ENCODE measurements around the gene KRT31. TPM values are rescaled to one million over a fixed set of nuclear protein-coding genes. Genes with fewer than 3 reads are reported as not detected.

Gene KRT31
- polyA plus RNA-seq, 3 donors: not detected

DNA sequence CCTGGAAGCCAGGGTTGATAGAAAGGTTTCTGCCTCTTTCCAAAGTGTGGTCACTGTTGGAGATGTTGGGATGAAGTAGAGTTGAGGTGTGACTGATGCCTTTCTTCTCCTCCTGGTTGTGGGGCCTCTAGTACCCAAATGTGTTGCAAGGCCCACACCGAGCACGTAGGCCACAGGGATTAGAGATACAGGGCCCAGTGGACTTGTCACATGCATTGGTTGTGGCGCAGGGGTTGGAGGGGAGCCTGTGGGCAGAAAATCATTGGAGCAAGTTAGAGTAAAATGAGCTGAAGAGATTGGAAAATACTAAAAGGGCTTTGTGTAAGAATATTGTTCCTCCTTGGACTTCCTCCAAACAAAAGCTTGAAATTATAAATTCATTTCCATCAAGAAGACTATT is 51.4 kb downstream of the KRT31 start:
- Histone ChIP-seq H2AFZ (ENCODE audit: insufficient read depth, low read depth, low read length, poor library complexity, severe bottlenecking) (no peak overlapping the region), H3K4me3 (replicated peaks in 1 of 3; ENCODE audit: low read depth in 2 of 3, low read length in 3 of 3) (no peak overlapping the region), H3K9ac (ENCODE audit: insufficient read depth, low read length, poor library complexity, severe bottlenecking) (no peak overlapping the region), H3K27ac (ENCODE audit: low read depth in 1 of 2, low read length in 2 of 2) (no peak overlapping the region), H3K36me3 (replicated peaks in 1 of 2; ENCODE audit: control insufficient read depth in 1 of 2, insufficient read depth in 2 of 2, low read length in 2 of 2) (no peaks in the 10 kb centered on the region), H4K20me1 (ENCODE audit: insufficient read depth, low read length) (no peaks in the 10 kb centered on the region), H3K79me2 (ENCODE audit: insufficient read depth, low read length) (no peaks in the 10 kb centered on the region), H3K27me3 (ENCODE audit: control insufficient read depth in 2 of 2, insufficient read depth in 2 of 2, low read length in 2 of 2) (no peaks in the 10 kb centered on the region), H3K4me2 (replicated peaks; ENCODE audit: extremely low read depth, low read length, poor library complexity, severe bottlenecking) (no peak overlapping the region), H3K4me1 (ENCODE audit: control insufficient read depth in 1 of 2, insufficient read depth in 2 of 2, low read length in 2 of 2) (peaks cover 0 to 1% of the 10 kb centered on the region in 2 donors), H3K9me3 (replicated peaks in 1 of 2; ENCODE audit: control insufficient read depth in 1 of 2, insufficient read depth in 1 of 2, low read length in 2 of 2) (peaks cover 15 to 16% of the 10 kb centered on the region in 2 donors)
- DNase-seq: no peak
- intact Hi-C loops (cut with micrococcal nuclease): no loop called here
- no peak overlapping the region for H3K4me3 Mint-ChIP-seq
- H3K36me3 Mint-ChIP-seq: peaks cover 0 to 2% of the 10 kb centered on the region in 2 donors
- H3K4me1 Mint-ChIP-seq: peaks cover under 1% of the 10 kb centered on the region
- peaks cover 2 to 10% (median 4%) of the 10 kb centered on the region in 3 donors for H3K27me3 Mint-ChIP-seq (ENCODE audit: low read depth in 3 of 3)
- 100% methylated on average over 2 of the region's 3 CpGs for WGBS (ENCODE audit: insufficient coverage)
- H3K9me3 Mint-ChIP-seq: peaks cover 10 to 23% (median 19%) of the 10 kb centered on the region in 7 donors
- no peak overlapping the region for H3K27ac Mint-ChIP-seq
- TF ChIP-seq, protein P1, sequence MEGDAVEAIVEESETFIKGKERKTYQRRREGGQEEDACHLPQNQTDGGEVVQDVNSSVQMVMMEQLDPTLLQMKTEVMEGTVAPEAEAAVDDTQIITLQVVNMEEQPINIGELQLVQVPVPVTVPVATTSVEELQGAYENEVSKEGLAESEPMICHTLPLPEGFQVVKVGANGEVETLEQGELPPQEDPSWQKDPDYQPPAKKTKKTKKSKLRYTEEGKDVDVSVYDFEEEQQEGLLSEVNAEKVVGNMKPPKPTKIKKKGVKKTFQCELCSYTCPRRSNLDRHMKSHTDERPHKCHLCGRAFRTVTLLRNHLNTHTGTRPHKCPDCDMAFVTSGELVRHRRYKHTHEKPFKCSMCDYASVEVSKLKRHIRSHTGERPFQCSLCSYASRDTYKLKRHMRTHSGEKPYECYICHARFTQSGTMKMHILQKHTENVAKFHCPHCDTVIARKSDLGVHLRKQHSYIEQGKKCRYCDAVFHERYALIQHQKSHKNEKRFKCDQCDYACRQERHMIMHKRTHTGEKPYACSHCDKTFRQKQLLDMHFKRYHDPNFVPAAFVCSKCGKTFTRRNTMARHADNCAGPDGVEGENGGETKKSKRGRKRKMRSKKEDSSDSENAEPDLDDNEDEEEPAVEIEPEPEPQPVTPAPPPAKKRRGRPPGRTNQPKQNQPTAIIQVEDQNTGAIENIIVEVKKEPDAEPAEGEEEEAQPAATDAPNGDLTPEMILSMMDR (IDR thresholded peaks at IDR 0.05): no peak

Other genes with a start within 250 kb of the KRT31 start
- not detected for gene KRTAP4-5, start 247.8 kb downstream of the KRT31 start, polyA plus RNA-seq
- not detected for gene KRTAP4-4, start 236.9 kb downstream of the KRT31 start, polyA plus RNA-seq
- gene KRTAP4-3, start 229.4 kb downstream of the KRT31 start, polyA plus RNA-seq: not detected
- gene KRTAP4-2, start 219.4 kb downstream of the KRT31 start, polyA plus RNA-seq: not detected
- gene KRTAP4-1, start 212.7 kb downstream of the KRT31 start, polyA plus RNA-seq: not detected
- gene KRTAP9-1, start 207.7 kb downstream of the KRT31 start, polyA plus RNA-seq: not detected
- not detected for gene KRTAP9-2, start 171.0 kb downstream of the KRT31 start, polyA plus RNA-seq
- gene KRTAP9-3, start 165.2 kb downstream of the KRT31 start, polyA plus RNA-seq: not detected
- not detected for gene KRTAP9-8, start 159.6 kb downstream of the KRT31 start, polyA plus RNA-seq
- gene KRTAP9-4, start 147.9 kb downstream of the KRT31 start, polyA plus RNA-seq: not detected
- gene KRTAP9-9, start 142.2 kb downstream of the KRT31 start, polyA plus RNA-seq: not detected
- gene KRTAP9-6, start 132.2 kb downstream of the KRT31 start, polyA plus RNA-seq: not detected
- gene KRTAP9-7, start 121.9 kb downstream of the KRT31 start, polyA plus RNA-seq: not detected
- not detected for gene KRTAP29-1, start 94.8 kb downstream of the KRT31 start, polyA plus RNA-seq
- not detected for gene KRTAP16-1, start 88.3 kb downstream of the KRT31 start, polyA plus RNA-seq
- not detected for gene KRTAP17-1, start 81.9 kb downstream of the KRT31 start, polyA plus RNA-seq
- not detected for gene KRT33A, start 46.8 kb downstream of the KRT31 start, polyA plus RNA-seq
- not detected for gene KRT33B, start 27.8 kb downstream of the KRT31 start, polyA plus RNA-seq
- gene KRT34, start 15.3 kb downstream of the KRT31 start, polyA plus RNA-seq: not detected
- not detected for gene KRT37, start 27.0 kb upstream of the KRT31 start, polyA plus RNA-seq
- gene KRT38, start 43.4 kb upstream of the KRT31 start, polyA plus RNA-seq: not detected
- not detected for gene KRT32, start 69.8 kb upstream of the KRT31 start, polyA plus RNA-seq
- gene KRT35, start 83.5 kb upstream of the KRT31 start, polyA plus RNA-seq: not detected
- gene KRT36, start 92.3 kb upstream of the KRT31 start, polyA plus RNA-seq: under 1 TPM; 0.24 to 0.87 (median 0.25) TPM
- gene KRT13, start 108.0 kb upstream of the KRT31 start, polyA plus RNA-seq: not detected
- under 1 TPM in 1 of 3 donors, not detected in 2; 0.03 TPM for gene KRT15, start 121.3 kb upstream of the KRT31 start, polyA plus RNA-seq
- not detected for gene KRT19, start 130.7 kb upstream of the KRT31 start, polyA plus RNA-seq
- not detected for gene KRT9, start 174.5 kb upstream of the KRT31 start, polyA plus RNA-seq
- not detected for gene KRT14, start 189.3 kb upstream of the KRT31 start, polyA plus RNA-seq
- not detected for gene KRT16, start 215.2 kb upstream of the KRT31 start, polyA plus RNA-seq
- under 1 TPM in 1 of 3 donors, not detected in 2; 0.49 TPM for gene KRT17, start 227.0 kb upstream of the KRT31 start, polyA plus RNA-seq